NCI-H774 (cell line): ENCODE measurements around the gene ADO.

Source experiments
- DNase-seq: peaks from one replicate; lab custom pipeline; 2025; lab: John Stamatoyannopoulos, UW

ADO gene

GRCh38 chr10:62818426-62819011 is 14.0 kb downstream of the ADO start:
- no peak for DNase-seq

DNA sequence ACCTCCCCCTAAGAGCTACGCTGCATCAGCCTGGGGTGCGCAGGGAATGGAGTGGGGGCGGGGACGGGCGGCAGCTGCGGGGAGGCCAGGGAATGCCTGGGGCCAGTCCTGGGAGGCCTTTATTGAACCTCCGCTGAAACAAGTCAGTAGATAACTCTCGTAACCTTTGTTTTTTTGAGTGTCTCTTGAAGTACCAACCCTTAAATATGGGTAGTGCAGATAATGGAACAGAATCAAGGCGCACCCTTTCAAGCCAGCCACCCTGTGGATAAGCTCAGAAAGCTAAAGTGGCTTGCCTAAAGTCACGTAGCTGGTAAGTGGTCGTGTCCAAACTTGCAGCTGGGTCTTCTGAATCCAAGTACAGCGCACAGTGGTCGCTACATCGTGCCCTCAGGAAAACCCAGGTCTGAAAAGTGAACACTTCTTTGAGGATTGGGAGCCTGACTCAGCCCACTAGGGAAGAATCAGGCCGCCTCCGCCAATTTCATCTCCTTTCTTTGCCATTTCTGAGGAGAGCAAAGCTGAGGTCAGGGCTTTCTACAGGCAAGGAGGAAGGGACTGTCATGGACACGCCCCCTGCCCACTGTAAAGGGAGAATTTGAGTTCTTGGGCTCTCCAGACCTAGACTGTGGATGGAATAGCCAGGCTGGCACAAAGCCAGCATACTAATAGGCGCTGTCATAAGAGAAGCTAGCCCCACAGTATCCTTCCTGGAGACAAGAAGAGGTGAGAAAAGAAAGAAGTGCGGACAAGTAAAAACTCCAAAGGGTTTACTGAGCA is 14.8 kb downstream of the ADO start:
- DNase-seq = no peak

DNA sequence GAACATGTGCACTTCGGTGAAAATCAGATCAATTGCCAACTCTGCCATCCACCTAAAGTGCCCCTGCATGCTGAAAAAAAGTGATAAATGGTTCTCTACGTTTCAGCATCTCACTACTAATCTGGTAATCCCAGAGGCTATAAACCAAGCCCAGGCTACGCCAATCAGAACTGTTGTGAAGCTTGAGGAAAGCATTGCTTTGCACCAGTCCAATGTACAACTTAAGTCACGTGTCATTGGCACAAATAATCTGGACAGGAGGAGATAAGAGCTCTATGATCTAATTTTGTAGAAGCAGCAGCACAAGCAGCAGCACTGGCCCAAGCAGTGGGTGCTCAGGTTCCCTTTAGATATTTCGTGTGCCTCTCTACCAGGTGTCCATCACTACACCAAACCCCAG is 16.1 kb downstream of the ADO start:
- DNase-seq = no peak

GRCh38 chr10:62826273-62826672 is 21.8 kb downstream of the ADO start:
- no peak for DNase-seq

- DNase-seq = no peak
Measured at GRCh38 chr10:62829622-62830021, 25.1 kb downstream of the ADO start.

DNA sequence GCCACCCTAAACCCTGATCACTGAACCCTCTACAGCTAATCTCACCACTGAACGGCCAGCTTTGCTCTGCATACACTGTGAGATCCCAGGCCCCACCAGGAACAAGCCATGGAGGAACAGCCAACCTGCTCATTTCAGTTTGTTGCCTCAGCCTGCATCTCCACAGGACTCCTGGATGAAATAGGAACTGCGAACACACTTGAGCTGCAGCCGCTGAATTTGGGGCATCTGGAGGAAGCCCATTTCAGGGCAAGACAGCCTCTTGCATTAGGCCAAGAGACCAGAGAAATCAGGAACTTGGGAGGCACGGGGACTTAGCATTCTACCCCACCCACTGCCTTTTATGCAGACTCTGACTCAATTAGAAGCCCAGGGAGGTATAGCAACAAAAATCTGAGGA is 26.2 kb downstream of the ADO start:
- DNase-seq = no peak

GRCh38 chr10:62831346-62831745 is 26.8 kb downstream of the ADO start:
- DNase-seq = no peak

DNA sequence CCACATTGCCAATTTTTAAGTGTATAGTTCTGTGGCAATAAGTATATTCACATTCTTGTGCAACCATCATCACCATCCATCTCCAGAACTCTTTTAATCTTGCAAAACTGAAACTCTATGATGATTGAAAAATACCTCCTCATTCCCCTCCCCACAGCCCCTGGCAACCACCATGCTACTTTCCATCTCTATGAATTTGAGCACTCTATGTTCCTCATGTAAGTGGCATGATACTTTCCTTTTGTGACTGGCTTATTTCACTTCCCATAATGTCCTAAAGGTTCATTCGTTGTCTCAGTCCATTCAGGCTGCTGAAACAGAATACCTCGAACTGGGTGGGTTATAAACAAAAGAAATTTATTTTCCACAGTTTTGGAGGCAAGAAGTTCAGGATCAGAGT is 35.1 kb downstream of the ADO start:
- no peak for DNase-seq

- DNase-seq = no peak
Measured at GRCh38 chr10:62842983-62843382, 38.5 kb downstream of the ADO start.

GRCh38 chr10:62843600-62843999 is 39.1 kb downstream of the ADO start:
- DNase-seq = no peak

DNA sequence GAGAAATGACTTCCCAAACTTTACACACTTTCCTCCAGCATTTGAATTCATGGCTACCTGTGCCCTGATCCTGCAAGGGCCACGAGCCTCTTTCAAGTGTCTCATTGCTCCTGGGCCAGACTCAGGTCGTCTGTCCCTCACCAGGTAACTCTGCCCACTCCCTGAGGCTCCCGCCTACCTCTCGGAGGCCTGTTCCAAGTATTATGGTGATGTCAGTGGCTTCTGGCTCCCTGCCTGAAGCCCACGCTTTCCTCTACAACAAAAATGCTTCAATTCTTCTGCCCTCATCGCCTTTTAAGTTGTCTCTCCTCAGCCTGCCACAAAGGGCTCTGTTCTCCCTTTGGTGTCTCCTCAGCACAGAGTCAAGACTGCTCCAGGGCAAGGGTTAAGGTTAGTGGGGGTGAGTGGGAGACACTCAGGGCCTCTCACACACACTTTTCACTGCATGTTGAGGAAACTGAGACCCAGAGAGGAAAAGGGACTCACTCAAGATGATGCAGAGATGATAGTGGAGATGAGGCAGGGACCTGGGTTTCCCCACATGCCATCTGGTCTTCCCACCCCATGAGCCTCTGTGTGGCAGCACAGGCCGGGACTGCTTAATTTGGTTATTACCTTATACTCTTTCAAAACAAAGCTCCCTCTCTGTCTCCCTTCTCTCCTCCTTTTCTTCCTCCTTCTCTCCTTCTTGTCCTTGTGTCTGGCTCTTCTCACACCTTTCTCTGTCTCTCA is 39.9 kb downstream of the ADO start:
- DNase-seq = no peak

GRCh38 chr10:62847433-62847832 is 42.9 kb downstream of the ADO start:
- DNase-seq = no peak

GRCh38 chr10:62850646-62851045 is 46.1 kb downstream of the ADO start:
- DNase-seq = no peak

- no peak for DNase-seq
Measured at GRCh38 chr10:62851442-62851841, 46.9 kb downstream of the ADO start.

- DNase-seq = no peak
Measured at GRCh38 chr10:62852961-62853702, 48.6 kb downstream of the ADO start.

- DNase-seq = no peak
Measured at GRCh38 chr10:62853710-62854109, 49.2 kb downstream of the ADO start.

- DNase-seq = no peak
Measured at GRCh38 chr10:62856021-62856420, 51.5 kb downstream of the ADO start.
